ENCODE data around the gene SYT1. TPM values are rescaled to one million over a fixed set of nuclear protein-coding genes. Genes with fewer than 3 reads are reported as not detected.

SYT1 gene
- total RNA-seq, 1 donor from 2014 or later = 0.59 TPM

- no peak for DNase-seq (ENCODE audit: extremely low spot score, unreplicated experiment)
- Mint-ChIP-seq H3K27me3 (ENCODE audit: unreplicated experiment) (peaks cover under 1% of the 10 kb centered on the region), H3K4me3 (ENCODE audit: unreplicated experiment) (no peak overlapping the region), H3K9me3 (ENCODE audit: unreplicated experiment) (no peaks in the 10 kb centered on the region), H3K27ac (ENCODE audit: unreplicated experiment) (no peak overlapping the region), H3K36me3 (ENCODE audit: unreplicated experiment) (no peaks in the 10 kb centered on the region), H3K4me1 (ENCODE audit: unreplicated experiment) (peaks cover under 1% of the 10 kb centered on the region)
- TF ChIP-seq, protein P1, sequence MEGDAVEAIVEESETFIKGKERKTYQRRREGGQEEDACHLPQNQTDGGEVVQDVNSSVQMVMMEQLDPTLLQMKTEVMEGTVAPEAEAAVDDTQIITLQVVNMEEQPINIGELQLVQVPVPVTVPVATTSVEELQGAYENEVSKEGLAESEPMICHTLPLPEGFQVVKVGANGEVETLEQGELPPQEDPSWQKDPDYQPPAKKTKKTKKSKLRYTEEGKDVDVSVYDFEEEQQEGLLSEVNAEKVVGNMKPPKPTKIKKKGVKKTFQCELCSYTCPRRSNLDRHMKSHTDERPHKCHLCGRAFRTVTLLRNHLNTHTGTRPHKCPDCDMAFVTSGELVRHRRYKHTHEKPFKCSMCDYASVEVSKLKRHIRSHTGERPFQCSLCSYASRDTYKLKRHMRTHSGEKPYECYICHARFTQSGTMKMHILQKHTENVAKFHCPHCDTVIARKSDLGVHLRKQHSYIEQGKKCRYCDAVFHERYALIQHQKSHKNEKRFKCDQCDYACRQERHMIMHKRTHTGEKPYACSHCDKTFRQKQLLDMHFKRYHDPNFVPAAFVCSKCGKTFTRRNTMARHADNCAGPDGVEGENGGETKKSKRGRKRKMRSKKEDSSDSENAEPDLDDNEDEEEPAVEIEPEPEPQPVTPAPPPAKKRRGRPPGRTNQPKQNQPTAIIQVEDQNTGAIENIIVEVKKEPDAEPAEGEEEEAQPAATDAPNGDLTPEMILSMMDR (IDR thresholded peaks at IDR 0.05) = no peak
Observed at GRCh38 chr12:79069009-79069408, 204.4 kb downstream of the SYT1 start.

DNA sequence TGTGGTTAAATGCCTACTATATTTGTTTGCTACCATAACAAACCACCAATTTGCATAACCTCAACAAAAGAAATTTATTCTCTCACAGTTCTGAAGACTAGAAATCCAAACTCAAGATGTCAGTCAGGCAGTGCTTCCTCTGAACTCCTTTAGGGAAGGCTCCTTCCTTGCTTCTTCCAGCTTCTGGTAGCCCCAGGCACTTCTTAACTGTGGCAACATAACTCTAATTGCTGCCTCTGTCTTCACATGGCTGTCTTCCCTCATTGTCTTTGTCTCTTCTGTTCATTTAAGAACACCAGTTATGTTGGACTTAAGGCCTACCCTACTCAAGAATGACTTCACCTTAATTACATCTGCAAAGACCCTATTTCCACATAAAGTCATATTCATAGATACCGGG, 206.9 kb downstream of the SYT1 start:
- no peaks in the 10 kb centered on the region for H3K9me3 Mint-ChIP-seq (ENCODE audit: unreplicated experiment)
- peaks cover 7% of the 10 kb centered on the region for H3K27me3 Mint-ChIP-seq (ENCODE audit: unreplicated experiment)
- TF ChIP-seq, protein P1 (IDR thresholded peaks at IDR 0.05) = no peak
- H3K27ac Mint-ChIP-seq (ENCODE audit: unreplicated experiment) = no peak overlapping the region
- no peak for DNase-seq (ENCODE audit: extremely low spot score, unreplicated experiment)
- H3K4me3 Mint-ChIP-seq (ENCODE audit: unreplicated experiment) = no peak overlapping the region
- no peaks in the 10 kb centered on the region for H3K4me1 Mint-ChIP-seq (ENCODE audit: unreplicated experiment)
- no peaks in the 10 kb centered on the region for H3K36me3 Mint-ChIP-seq (ENCODE audit: unreplicated experiment)

DNA sequence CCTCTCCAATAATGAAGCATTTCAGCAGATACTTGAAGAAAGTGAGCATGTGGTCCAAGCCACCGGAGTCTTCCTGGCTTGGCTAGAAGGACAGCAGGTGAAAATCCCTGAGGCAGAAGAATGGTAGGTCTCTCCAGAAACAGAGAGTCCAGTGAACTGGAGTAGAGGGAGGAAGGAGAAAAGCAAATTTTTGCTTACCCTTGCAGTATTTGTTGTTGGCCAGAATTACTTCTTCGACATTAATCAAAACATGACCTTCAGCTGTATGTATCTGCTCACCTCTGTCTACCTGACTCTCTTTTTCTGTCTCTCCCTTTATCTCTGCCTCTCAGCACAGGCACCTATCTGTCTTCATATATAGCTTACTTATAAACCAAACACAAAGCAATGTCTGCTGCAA, 208.9 kb downstream of the SYT1 start:
- no peak for DNase-seq (ENCODE audit: extremely low spot score, unreplicated experiment)
- Mint-ChIP-seq H3K27ac (ENCODE audit: unreplicated experiment) (no peak overlapping the region), H3K4me1 (ENCODE audit: unreplicated experiment) (no peaks in the 10 kb centered on the region), H3K4me3 (ENCODE audit: unreplicated experiment) (no peak overlapping the region), H3K27me3 (ENCODE audit: unreplicated experiment) (peaks cover 7% of the 10 kb centered on the region), H3K9me3 (ENCODE audit: unreplicated experiment) (no peaks in the 10 kb centered on the region), H3K36me3 (ENCODE audit: unreplicated experiment) (no peaks in the 10 kb centered on the region)
- TF ChIP-seq, protein P1 (IDR thresholded peaks at IDR 0.05) = no peak

DNA sequence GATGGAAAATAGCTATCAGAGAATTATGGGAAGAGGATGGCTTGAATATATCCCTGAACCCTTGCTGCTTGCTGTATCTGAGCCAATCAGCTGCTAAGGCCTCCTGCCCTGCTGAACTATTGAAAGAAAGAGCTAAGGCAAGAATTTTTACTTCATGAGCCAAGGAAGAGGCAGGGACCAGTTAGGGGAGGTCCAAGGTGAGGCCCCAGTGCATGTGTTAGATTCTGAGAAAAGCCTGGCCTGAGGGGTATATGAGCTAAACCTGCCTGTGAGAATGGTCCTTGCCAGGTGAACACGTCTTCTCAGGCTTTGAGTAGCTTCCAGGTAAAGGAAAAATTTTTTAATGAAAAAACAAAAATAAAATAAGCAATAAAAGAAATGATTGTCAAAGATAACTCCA, 218.0 kb downstream of the SYT1 start:
- Mint-ChIP-seq H3K4me1 (ENCODE audit: unreplicated experiment) (no peaks in the 10 kb centered on the region), H3K9me3 (ENCODE audit: unreplicated experiment) (no peaks in the 10 kb centered on the region), H3K27me3 (ENCODE audit: unreplicated experiment) (no peaks in the 10 kb centered on the region), H3K27ac (ENCODE audit: unreplicated experiment) (no peak overlapping the region), H3K36me3 (ENCODE audit: unreplicated experiment) (no peaks in the 10 kb centered on the region), H3K4me3 (ENCODE audit: unreplicated experiment) (no peak overlapping the region)
- TF ChIP-seq, protein P1 (IDR thresholded peaks at IDR 0.05) = no peak
- no peak for DNase-seq (ENCODE audit: extremely low spot score, unreplicated experiment)

GRCh38 chr12:79083181-79083580, 218.6 kb downstream of the SYT1 start:
- H3K4me3 Mint-ChIP-seq (ENCODE audit: unreplicated experiment) = no peak overlapping the region
- no peaks in the 10 kb centered on the region for H3K36me3 Mint-ChIP-seq (ENCODE audit: unreplicated experiment)
- H3K27me3 Mint-ChIP-seq (ENCODE audit: unreplicated experiment) = no peaks in the 10 kb centered on the region
- no peaks in the 10 kb centered on the region for H3K4me1 Mint-ChIP-seq (ENCODE audit: unreplicated experiment)
- no peak for DNase-seq (ENCODE audit: extremely low spot score, unreplicated experiment)
- H3K27ac Mint-ChIP-seq (ENCODE audit: unreplicated experiment) = no peak overlapping the region
- TF ChIP-seq, protein P1 (IDR thresholded peaks at IDR 0.05) = no peak
- H3K9me3 Mint-ChIP-seq (ENCODE audit: unreplicated experiment) = no peaks in the 10 kb centered on the region

Measured in osteocyte (in vitro differentiated cells).